Large intestine (tissue), 3 donors: Measurements from ENCODE around the gene PBXIP1. TPM values are rescaled to one million over a fixed set of nuclear protein-coding genes. Genes with fewer than 3 reads are reported as not detected.
A peak's percentile ranks its signal among the peaks of the same experiment; 100 is the strongest.

Experiments used
- DNase-seq, 2 donors: peaks; one replicate each; pipeline versions ENCODE4 v3.0.0 to v3.0.0-alpha.2; 2013
- H3K27ac ChIP-seq: one replicate; pipeline ENCODE4 v1.5.1; 2013; ENCODE audit warnings: low read length
- H3K27me3 ChIP-seq: 2 replicates; pipeline ENCODE4 v1.6.1; 2013; ENCODE audit warnings: low read length; ENCODE audit not compliant: control insufficient read depth, insufficient read depth
- H3K36me3 ChIP-seq: 2 replicates; pipeline ENCODE4 v1.6.1; 2013; ENCODE audit warnings: low read length; ENCODE audit not compliant: control insufficient read depth, insufficient read depth
- H3K4me1 ChIP-seq: one replicate; pipeline ENCODE4 v1.6.1; 2013; ENCODE audit warnings: low read length; ENCODE audit not compliant: control insufficient read depth, insufficient read depth
- H3K4me3 ChIP-seq: one replicate; pipeline ENCODE4 v1.5.1; 2013; ENCODE audit warnings: low read length
- H3K9me3 ChIP-seq: one replicate; pipeline ENCODE4 v1.6.1; 2013; ENCODE audit warnings: mild to moderate bottlenecking, low read depth, low read length, moderate library complexity; ENCODE audit not compliant: control insufficient read depth
- WGBS: methylation state at CpG from one replicate; pipeline ENCODE4 v1.1.5; 2013; ENCODE audit warnings: low lambda C conversion rate; ENCODE audit not compliant: insufficient coverage; 5-methylcytosine and 5-hydroxymethylcytosine counted together
- polyA plus RNA-seq: library from polyadenylated mRNA; unstranded; fragments of 120-200 nt; gene quantifications from one replicate; pipeline ENCODE4 v1.2.1, GENCODE V29; 2013

The PBXIP1 gene
- polyA plus RNA-seq, 1 donor = 78.8 TPM

GRCh38 chr1:154934358-154934948, 21.4 kb downstream of the PBXIP1 start:
- Histone ChIP-seq H3K36me3 (peaks cover 8% of the 10 kb centered on the region), H3K27ac (no peak overlapping the region), H3K4me3 (no peak overlapping the region), H3K27me3 (no peaks in the 10 kb centered on the region), H3K4me1 (peaks cover 37% of the 10 kb centered on the region), H3K9me3 (no peaks in the 10 kb centered on the region)
- DNase-seq = no peak
- no CpG with 5 or more reads among the region's 5 CpGs for WGBS

GRCh38 chr1:154931940-154932487, 23.9 kb downstream of the PBXIP1 start:
- H3K4me3 ChIP-seq = no peak overlapping the region
- peaks cover 27% of the 10 kb centered on the region for H3K4me1 ChIP-seq
- peak overlapping the region; percentile 93 for H3K27ac ChIP-seq
- H3K27me3 ChIP-seq = no peaks in the 10 kb centered on the region
- H3K36me3 ChIP-seq = peaks cover 22% of the 10 kb centered on the region
- no peaks in the 10 kb centered on the region for H3K9me3 ChIP-seq
- no CpG with 5 or more reads among the region's 11 CpGs for WGBS
- DNase-seq = peak; percentile 92 to 98

- Histone ChIP-seq H3K4me3 (no peak overlapping the region), H3K27me3 (no peaks in the 10 kb centered on the region), H3K27ac (no peak overlapping the region), H3K36me3 (peaks cover 63% of the 10 kb centered on the region), H3K9me3 (no peaks in the 10 kb centered on the region), H3K4me1 (peaks cover 4% of the 10 kb centered on the region)
- no peak for DNase-seq
- no CpG with 5 or more reads among the region's 13 CpGs for WGBS
These were observed 29.7 kb downstream of the PBXIP1 start for GRCh38 chr1:154926201-154926600.

DNA sequence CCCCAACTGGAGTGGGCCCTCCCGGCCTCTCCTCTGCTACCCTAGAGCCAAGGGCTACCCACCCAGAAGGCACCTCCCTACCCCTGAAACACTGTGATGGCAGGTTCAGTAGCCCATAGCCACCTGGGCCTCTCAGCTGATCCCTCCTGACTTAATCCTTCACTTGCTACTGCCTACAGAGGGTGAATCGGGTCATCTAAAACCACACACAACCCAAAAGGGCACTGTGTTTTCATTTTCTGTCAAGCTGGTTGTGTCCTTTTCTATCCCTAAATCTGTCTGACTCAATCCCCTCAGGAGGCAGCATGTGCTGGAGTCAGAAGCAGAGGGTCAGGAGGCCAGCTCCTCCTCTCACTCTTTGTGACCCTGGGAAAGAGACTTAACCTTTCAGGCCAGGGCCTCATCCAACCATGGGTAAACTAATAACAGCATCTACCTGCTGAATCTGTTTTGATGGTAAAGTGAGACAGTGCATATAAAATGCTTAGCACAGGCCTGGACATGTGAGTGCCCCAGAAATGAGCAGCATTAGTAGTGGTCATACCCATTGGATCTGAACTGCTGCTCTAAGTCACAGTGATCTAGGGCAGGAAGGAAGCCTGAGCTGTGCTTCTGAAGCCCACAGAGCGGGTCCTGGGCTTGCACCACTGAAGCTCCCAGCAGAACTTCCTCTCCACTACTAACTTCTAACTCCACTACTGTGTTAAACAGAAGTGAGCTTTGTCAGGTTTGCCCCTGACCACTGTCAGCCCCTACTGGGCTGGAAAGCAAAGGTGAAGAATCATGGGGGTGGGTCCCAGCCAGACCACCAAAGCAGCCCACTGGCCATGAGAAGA, 30.3 kb downstream of the PBXIP1 start:
- Histone ChIP-seq H3K4me1 (no peaks in the 10 kb centered on the region), H3K27me3 (no peaks in the 10 kb centered on the region), H3K27ac (no peak overlapping the region), H3K36me3 (peaks cover 60% of the 10 kb centered on the region), H3K9me3 (no peaks in the 10 kb centered on the region), H3K4me3 (no peak overlapping the region)
- no peak for DNase-seq
- no CpG with 5 or more reads among the region's 3 CpGs for WGBS

DNA sequence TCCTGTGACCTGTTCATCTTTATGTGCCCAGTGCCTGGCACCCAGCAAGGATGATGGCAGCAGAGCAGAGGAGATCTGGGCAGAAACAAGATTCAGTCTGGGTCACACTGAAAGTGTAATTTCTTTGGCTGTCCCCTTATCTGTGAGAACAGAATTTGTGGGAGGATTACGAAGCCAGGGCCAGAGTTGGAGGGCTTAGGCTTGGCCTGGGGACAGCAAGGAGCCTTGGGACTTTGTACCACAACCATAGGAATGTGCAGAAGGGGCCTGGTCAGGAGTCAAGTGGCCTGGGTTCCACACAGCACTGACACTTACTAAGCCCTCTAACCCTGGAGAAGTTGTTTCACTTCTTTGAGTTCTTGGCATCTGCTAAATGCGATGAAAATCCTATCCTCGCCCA, 32.2 kb downstream of the PBXIP1 start:
- no peak for DNase-seq
- no peaks in the 10 kb centered on the region for H3K9me3 ChIP-seq
- WGBS = no CpG with 5 or more reads among the region's 3 CpGs

DNA sequence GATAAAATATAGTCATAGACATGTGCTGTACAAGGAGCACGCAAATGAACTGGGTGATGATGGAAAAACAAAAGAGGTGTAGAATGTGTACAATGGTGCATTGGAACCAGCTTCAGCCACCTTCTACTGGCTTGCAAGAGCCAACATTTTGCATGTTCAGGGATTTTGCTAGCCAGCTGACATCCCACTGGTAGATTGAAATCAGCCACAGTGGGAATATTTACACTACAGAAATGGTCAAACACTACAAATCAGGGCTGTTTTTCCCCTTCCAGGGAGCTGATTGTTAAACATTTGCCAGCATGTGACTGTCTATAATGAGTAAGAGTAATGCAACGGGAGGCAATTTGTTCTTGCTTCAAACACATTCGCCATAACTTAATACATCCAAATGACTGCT, 42.6 kb downstream of the PBXIP1 start:
- H3K4me3 ChIP-seq = no peak overlapping the region

More for the DNA sequence above, 32.2 kb downstream of the PBXIP1 start:
- Histone ChIP-seq H3K27ac (no peak overlapping the region), H3K36me3 (peaks cover 48% of the 10 kb centered on the region), H3K4me3 (no peak overlapping the region), H3K4me1 (no peaks in the 10 kb centered on the region), H3K27me3 (no peaks in the 10 kb centered on the region)

GRCh38 chr1:154912755-154913154, 43.1 kb downstream of the PBXIP1 start:
- Histone ChIP-seq H3K4me3 (no peak overlapping the region), H3K36me3 (no peaks in the 10 kb centered on the region), H3K27me3 (no peaks in the 10 kb centered on the region), H3K4me1 (no peaks in the 10 kb centered on the region), H3K27ac (no peak overlapping the region), H3K9me3 (peaks cover 6% of the 10 kb centered on the region)
- WGBS = no CpG with 5 or more reads among the region's 2 CpGs
- DNase-seq = no peak

More for the DNA sequence above, 42.6 kb downstream of the PBXIP1 start:
- DNase-seq = no peak
- no peaks in the 10 kb centered on the region for H3K27me3 ChIP-seq
- H3K36me3 ChIP-seq = no peaks in the 10 kb centered on the region
- no peaks in the 10 kb centered on the region for H3K4me1 ChIP-seq
- WGBS = 100% methylated on average over 2 of the region's 3 CpGs
- peaks cover 6% of the 10 kb centered on the region for H3K9me3 ChIP-seq
- H3K27ac ChIP-seq = no peak overlapping the region

DNA sequence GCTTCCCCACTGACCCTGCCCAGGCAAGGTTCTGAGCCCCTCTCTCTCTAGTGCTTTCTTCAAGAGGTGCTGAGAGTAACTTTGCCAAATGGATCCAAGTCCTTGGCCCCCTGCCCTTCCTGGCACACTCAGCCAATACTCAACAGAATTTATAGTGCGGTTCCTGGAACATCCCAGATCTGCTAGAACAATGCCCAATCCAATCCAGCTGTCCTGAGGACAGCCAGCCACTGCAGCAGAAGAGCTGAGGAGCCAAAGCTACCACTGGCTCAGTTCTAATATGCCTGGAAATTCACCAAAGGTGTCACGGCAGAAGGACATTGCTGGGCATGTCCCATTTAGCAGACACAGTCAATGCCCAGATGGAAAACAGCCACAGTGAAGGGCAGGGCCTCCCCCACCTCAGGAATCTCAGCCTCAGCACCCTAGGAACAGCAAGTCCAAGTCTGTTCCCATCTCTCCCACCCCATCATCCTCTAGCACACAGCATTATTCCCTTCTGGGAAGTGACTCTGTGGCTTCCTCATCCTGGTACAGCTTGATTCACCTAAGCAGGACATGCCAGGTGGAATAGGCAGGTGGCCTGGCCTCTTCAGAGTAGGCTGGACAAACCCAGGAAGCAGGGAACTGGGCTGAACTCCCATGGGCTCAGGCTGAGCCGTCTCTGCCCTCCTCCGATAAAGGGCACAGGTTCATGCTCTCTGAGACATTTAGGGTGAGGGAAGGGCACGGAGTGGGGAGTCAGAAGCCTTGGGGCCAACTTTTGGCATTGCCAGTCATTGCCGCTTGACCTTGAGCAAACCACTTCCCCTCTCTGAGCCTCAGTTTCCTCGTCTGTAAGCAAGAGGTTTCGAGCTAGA, 44.0 kb downstream of the PBXIP1 start:
- Histone ChIP-seq H3K9me3 (peaks cover 6% of the 10 kb centered on the region), H3K36me3 (no peaks in the 10 kb centered on the region), H3K4me3 (no peak overlapping the region), H3K27ac (no peak overlapping the region), H3K27me3 (no peaks in the 10 kb centered on the region), H3K4me1 (no peaks in the 10 kb centered on the region)
- no peak for DNase-seq
- WGBS = no CpG with 5 or more reads among the region's 8 CpGs

- Histone ChIP-seq H3K36me3 (no peaks in the 10 kb centered on the region), H3K9me3 (peaks cover 6% of the 10 kb centered on the region), H3K4me1 (no peaks in the 10 kb centered on the region), H3K27me3 (no peaks in the 10 kb centered on the region), H3K4me3 (no peak overlapping the region), H3K27ac (no peak overlapping the region)
- no peak for DNase-seq
- WGBS = no CpG with 5 or more reads among the region's 5 CpGs
These were observed 45.0 kb downstream of the PBXIP1 start for GRCh38 chr1:154910851-154911250.

GRCh38 chr1:154908937-154909336, 47.0 kb downstream of the PBXIP1 start:
- H3K27ac ChIP-seq = no peak overlapping the region

More at GRCh38 chr1:154908937-154909336, 47.0 kb downstream of the PBXIP1 start:
- Histone ChIP-seq H3K9me3 (peaks cover 6% of the 10 kb centered on the region), H3K27me3 (no peaks in the 10 kb centered on the region), H3K4me1 (no peaks in the 10 kb centered on the region), H3K36me3 (no peaks in the 10 kb centered on the region), H3K4me3 (no peak overlapping the region)
- WGBS = no CpG with 5 or more reads among the region's 5 CpGs
- DNase-seq = no peak
